ENCODE data around the gene TECRL. TPM values are rescaled to one million over a fixed set of nuclear protein-coding genes. Genes with fewer than 3 reads are reported as not detected.

TECRL gene
- not detected in 2 replicates for polyA plus RNA-seq

DNA sequence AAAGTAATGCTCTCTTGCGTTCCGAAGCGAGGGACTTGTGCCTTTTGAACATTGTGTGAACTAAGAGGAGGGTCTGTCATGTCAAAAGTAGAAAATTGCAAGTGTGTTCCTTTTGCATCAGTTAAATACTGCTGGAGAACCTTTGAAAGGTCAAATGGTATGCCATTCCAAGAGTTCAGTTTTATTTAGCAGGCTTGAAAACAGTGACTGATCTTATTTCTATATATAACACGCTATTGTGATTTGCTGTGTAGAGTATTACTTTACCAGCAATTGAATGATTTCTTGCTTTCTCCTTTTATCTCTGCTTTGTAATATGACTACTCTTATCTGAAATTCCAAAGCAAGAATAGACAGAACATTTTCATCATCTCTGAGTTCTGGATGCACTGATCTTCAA, at the start of gene TECRL:
TECRL (minus strand) TSS at position 151 of the 400 bp plus-strand sequence; CDS start at position 52, 99 bp downstream.

All from Purkinje cell (primary cell).